TTC549 (cell line): ENCODE measurements around the gene SPATA24.
"Not testable (repeated sequence)": the region's sequence is repeated elsewhere in the genome, so short reads cannot be mapped to it uniquely, and the experiment has no call there.

Experiments used
- FAIRE-seq: peaks from 2 replicates; lab custom pipeline; 2012; peaks lifted over from hg19 to GRCh38; lab: Jason Lieb, UNC

SPATA24 gene

DNA sequence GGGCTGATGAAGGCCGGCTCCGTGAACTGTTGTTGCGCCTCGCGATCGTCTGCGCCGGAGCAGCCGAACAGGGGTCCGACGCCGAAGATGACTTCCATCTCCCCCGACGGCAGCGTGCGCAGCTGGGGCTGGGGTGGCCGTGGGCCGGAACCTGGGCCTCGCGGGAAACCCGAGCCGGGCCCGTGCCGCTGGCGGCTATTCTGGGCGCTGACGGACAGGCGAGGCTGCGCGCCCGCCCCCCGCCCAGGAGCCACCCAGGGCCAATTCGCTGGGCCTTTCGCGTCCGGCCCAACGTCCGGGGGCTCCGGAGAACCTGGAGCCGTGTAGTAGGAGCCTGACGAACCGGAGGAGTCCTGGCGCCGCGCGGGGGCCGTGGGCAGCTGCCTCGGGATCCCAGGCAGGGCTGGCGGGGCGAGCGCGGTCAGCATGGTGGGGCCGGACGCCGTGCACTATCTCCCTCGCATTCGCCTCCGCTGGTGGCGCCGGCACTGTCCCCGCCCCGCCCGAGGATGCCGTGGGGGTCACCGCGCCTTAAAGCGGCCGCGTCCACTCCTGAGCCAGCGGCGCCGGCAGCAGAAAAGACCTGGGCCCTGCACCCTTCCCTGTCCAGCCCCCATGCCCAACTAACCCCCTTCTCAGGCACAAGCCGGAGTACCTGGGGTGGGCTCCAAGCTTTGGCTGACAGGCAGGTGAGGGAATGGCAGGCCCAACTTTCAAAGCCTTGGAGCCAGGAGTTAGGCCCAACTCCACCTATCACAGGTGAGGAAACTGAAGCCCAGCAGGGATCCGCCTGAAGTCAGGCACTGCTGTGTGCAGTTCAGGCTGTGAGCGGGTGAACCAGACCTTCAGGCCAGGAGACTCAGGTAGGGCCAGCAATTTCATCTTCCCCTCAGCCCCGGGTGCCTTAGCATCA lies 9.0 kb downstream of the SPATA24 start, which contains the start of gene PROB1:
TSS of gene PROB1 (minus strand) at position 451 of the 913 bp plus-strand sequence. CDS start at position 428, 23 bp downstream.
- no peak for FAIRE-seq

DNA sequence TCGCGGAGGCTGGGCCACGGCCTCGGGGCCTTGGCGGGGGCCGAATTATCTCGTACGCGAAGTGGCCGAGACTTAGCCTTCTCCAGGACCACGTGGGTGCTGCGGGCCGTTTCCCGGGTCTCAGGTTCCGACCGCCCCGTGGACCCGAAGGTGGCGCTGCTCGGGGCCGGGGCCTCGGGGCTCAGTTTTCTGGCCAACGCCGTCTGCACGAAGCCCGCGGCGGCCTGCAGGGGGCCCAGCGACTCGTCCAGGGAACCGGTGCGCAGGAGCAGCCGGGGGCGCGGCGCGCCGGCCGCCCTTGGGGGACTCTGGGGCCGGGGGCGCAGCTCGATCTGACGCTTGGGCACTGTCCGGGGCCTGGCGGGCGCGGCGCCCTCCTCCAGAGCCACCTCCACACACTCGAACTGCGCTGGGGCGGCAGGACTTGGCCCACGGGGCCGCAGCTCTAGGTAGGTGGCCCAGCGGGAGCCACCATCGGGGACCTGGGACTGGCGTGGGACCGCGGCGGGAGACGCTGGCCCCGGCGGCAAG lies 9.7 kb downstream of the SPATA24 start:
- FAIRE-seq = no peak

DNA sequence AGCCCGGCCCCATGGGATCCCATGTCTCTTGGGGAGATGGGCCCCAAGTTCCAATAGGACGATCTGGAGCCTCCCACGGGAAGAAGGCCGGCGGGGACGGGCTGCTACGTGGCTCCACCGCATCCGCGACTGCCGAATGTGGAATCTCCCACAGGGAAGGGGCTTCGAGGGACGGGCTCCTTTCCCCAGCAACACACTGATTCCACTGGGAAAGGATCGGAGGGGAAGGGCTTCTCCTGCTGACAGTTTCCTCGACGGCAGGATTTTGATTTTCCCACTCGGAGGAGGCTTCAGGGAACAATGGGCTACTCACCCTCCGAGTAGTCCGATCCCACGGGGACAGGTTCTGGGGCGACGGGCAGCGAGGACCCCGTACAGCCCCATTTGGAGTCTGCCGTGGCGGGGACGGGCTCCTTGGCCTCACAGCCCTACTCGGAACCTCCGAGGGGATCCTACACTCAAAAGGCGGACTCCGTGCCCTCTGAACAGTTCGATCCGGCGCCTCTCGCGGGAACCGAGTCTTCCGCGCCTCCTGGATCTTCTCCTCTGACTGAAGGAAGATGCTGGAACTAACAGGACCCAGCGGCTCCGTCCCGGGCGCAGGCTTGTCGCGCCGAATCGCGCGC lies 10.3 kb downstream of the SPATA24 start:
- FAIRE-seq = no peak

DNA sequence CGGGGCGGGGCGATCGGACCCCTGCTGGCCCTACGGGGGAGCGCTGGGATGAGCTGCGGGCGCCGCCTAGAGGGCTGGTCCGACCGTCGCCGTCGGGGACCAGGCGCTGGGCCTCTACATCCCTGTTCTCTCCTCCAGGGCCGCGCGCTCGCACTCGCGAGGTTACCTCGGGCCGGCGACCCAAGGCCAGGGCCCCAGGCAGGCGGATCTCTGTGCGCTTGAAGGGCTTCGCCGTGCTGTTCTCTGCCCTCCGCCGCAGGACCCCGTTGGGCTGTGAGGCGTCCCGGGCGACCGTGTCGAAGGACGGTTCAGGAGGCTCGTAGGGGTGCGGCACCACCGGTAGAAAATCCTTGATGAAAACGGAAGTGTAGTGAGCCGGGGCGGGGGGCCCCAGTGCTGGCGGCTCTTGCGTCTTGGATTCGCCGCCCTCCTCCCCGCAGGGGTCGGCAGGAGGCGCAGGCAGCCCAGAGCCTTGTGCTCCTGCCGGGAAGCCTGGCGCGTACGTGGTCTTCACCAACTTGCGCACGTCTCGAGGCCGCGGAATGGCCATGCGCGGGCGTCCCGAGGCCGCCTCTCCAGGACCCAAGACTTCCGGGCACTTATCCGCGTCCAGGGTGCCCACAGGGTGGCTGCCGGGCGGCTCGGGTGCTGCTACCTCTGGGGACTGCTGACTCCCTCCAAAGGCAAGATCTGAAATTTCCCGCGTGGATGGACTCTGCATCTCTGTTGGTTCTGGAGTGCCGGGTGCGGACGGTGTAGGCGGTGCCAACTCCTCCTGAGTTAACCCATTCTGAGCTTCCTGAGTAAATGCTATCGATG lies 11.0 kb downstream of the SPATA24 start:
- FAIRE-seq = no peak

DNA sequence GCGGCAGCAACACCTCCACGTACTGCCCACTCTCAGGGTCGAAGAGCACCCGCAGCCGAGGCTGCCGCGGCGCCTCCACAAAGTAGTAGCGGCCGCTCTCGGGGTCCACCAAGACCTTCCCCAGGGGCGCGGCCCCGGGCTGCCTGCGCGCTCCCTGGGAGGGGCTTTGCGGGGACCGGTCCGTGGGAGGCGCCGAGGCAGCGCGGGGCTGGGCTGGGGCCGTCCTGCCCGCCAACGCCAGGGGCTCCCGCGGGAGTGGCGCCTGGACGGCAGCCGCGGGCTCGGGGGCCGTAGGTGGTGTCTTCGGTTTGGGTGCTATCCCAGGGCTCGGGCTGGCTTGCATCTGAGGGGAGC lies 11.6 kb downstream of the SPATA24 start:
- no peak for FAIRE-seq

DNA sequence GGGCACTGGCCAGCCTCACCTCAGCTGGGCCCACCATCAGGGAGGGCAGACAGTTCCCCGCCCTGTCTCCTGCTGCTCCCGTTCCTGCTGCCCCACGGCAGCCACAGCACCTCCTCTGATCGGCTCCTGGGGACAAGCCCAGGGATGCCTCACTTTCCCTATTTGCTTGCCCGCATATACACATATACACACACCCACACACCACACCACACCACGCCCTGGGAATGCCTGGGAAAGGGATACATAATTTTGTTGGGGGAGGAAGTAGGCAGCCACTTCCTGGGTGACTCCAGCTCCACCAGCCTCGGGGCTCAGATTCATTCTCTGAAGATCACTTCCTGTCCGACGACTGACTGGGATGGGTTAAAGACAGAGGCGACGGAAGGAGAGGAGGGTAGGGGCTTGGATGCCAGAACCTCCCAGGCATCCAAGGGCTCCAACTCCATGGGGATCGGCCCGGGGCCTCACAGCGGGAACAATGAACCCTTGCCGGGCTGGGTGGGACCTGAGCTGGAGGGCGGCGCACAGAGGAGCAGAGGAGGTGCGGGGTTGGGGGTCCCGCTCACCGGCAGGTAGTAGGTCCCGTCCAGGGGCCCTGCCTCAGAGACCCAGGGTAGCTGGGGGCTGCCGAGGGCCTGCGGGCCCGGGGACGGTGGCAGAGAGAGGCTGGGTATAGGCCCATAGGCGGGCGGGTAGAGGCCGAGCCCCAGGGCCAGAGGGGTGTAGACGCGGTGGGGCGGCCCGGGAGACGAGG lies 12.1 kb downstream of the SPATA24 start:
- FAIRE-seq = no peak

DNA sequence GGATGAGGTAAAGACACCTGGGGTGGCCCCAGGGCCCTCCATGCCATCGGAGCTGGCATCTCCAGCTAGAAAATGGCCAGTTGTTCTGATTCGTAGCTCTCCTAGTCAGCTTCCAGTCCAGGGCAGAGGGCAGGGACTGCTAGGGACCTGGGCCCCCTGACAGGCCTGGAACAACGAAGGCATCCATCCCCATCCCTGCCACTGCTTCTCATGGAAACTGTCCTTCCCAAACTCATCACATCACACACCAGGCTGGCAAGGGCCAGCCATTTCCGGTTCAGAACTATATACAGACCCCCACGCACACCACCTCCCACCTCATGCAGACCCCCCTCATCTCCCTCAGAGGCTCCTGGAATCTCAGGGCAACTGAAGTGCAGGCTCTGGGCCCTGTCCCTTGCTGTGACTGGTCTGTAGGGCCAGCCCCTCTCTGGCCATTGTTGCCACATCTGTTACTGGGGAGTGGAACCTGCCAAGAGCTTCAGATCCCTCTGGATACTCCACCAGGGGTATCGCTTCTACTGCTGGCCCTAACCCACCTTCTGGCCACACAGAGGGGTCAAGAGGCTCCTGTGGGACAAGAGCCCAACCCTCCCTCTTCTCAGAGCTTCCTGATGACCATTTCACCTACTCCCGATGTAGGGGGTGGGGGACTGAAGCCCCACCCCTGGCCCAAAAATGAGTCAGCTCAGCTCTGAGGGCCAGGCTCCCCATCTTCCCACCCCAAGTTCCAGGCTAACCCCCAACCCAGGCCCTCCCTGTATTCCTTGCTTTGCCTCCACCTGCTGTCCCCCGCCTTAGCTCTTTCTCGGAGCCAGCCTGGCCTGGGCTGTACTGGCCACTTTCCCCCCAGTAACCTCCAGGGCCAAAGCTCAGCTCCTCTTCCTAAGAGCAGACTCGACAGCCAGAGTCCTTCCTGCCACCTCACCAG lies 13.0 kb downstream of the SPATA24 start:
- FAIRE-seq = no peak

DNA sequence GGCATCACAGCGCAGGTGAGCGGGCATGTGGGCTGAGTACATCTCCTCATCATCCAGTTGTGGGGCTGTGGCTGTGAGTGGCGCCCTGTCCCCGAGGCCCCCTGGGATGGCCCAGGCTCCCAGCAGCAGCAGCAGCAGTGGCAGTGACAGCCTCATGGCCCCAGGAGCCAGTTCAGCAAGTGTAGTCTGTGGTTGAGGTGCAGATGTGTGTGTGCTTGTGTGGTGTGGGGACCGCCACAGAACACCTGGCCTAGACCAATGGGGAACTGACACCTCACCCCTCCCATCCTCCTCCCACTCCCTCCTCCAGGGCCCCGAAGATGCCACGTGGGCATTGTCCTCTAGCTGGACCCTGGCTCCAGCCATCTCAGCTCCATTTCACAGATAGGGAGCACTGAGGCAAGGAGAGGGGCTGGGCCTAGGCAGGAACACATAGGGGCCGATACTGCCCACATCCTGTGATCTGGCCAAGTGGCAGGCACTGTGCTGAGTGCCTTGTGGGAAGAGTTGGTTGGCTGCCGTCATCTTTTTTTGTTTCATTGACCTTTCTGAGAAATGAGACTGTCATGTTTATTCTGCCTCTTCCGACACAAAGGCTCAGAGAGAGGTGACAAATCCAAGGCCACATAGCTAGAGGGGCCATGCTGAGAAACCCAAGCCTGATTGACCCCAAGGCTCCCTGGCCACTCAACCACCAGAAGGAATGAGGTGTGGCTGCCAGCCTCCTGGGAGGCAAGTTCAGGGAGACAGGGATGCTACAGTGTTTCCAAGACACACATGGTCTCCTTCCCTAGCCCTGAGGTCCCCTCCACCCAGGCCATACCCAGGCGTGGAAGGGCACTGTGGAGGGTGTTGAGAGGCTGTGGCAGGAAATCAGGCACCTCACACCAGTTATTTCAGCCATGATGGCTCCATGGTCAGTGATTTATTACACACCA lies 13.9 kb downstream of the SPATA24 start, which contains the start of gene MZB1:
TSS of gene MZB1 (minus strand) at position 213 of the 938 bp plus-strand sequence. CDS start at position 156, 57 bp downstream.
- no peak for FAIRE-seq

DNA sequence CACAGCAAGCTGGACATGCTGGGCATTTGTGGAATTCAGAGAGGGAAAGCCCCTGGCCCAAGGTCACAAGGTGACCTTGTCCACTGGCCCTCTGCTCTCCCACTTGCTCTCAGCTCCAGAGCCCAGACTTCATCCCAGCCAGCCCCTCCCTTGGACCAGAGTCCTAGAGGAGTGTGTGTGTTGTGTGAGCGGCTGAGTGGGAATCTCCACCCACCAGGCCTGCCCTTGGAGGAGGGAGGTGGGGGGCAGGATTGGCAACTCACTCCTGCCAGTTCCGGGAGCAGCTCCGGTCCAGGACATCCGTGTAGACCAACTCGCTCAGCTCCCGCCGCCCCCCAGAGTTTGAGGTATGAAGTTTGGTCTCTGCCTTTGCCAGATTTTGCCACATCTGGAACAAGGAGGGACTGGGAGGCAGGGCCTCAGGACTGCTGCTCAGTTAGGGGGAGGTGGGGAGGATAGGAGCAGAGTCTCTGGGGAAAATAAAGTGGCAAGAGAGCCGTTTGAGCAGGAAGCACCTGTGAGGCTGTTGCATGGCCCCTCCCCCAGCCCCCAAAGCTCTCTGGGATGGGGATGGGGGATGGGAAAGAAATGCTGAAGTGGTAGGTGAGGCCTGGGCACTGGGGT lies 15.6 kb downstream of the SPATA24 start:
- no peak for FAIRE-seq

DNA sequence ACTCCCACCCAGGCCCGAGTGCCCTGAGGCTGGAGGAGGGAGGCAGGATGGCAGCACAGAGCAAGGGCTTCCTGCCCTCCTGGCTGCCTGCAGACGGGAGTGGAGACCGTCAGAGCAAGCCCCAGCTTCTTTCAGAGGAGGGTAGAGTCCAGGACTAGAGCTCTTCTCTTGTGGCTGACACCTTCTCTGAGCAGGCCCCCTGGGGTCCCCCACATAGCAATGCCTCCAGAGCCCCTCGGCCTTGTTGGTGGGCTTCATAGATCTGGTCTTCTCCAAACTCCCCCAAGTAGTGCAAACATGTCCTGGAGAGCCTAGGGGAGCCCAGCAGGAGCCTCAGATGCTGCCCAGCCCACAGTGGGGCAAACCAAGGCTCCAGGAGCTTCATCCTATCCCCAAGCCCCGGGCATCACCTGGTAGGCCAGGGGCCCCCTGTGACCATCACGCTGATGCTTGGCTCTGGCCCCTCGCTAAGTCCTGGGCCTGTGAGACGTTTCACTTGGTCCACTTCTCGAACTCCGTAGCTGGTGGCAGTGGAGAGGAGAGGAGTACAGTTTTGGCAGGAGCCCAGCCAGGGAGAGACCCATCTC lies 16.2 kb downstream of the SPATA24 start:
- no peak for FAIRE-seq

DNA sequence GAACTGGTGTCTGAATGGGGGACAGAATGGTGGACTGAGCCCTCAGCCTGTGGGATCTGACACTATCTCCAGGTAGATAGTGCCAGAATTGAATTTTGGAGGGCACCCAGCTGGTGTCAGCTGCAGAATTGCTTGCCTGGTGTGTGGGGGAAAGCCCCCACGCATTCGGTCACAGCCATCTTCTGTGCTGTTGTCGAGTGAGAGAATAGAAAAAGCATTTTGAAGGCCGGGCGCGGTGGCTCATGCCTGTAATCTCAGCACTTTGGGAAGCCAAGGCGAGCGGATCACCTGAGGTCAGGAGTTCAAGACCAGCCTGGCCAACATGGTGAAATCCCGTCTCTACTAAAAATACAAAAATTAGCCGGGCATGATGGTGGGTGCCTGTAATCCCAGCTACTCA lies 16.9 kb downstream of the SPATA24 start:
- not testable (repeated sequence) for FAIRE-seq

DNA sequence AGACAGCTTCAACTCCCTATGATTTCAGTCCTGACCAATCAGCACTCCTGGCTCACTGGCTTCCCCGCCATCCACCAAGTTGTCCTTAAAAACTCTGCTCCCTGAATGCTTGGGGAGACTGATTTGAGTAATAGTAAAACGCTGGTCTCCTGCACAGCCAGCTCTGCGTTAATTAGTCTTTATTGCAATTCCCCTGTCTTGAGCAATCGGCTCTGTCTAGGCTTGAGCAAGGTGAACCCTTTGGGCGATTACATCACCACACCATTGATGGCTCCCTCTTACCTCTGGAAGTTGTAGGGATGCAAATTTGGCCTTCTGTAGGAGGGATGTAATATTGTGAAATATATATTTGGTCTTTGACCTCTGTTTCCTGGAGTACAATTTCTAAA lies 17.8 kb downstream of the SPATA24 start:
- FAIRE-seq = no peak

DNA sequence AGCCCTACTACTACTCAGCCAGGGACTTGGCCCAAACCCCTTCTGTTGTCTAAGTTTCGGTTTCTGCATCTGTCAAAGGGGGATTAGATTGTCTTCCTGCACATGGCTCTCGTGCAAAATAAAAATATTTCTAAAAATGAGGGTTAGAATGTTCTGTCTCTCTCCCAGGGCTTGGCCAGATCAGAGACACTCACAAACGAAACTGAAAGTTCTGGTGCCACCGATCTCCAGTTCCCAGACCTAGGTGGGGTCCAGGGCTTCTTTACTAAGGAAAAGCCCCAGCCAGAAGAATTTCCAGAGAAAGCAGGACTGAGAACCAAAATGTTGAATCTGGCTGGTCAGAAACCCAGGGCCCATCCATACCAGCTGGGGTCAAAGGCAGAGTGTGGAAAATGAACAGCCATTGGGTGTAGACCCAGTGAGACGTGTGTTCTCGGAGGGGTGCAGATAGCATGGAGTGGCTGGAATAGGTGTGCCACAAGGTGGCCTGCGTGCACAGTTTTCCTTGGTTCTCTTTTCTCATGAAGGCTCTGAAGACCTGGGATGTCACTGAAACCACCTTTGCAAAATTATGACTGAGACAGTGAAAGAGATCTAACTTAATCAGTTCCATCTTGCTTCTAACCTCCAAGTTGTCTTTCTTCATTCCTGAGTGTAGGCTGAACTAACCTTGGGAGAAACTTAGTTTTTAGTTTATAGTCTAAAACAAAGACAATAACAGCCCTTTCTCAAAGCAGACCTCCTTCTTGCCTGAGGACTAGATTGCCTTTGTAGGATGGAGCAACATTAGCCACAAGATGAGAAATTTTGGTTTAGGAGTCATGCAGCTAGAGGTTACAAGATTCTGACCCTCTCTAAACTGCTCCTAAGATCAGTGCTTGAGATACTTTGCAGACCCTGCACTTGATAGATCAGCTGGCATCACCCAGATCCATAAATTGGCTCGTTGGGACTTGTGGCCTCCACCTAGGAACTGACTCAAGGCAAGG lies 18.5 kb downstream of the SPATA24 start:
- FAIRE-seq = no peak

DNA sequence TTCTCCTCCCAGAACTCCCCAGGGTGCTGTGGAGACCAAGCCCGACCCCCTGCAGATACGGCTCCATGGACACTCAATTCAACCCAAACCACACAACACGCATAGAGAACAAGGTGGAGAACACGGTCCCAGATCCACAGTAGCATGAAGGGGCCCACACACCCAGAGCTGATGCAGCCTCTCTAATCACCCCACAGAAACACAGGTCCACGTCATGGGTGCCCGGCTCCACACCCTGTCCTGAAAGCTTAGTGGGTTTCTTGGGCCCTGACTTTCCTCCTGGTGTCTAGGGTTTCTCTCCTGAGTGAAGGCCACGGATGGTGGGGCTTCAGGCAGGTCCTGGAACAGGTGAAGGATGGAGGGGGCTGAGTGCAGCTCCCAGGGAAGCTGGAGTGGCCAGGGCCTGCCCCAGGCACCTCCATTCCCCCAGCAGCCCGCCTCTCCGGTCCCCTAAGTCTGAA lies 19.3 kb downstream of the SPATA24 start:
- no peak for FAIRE-seq

DNA sequence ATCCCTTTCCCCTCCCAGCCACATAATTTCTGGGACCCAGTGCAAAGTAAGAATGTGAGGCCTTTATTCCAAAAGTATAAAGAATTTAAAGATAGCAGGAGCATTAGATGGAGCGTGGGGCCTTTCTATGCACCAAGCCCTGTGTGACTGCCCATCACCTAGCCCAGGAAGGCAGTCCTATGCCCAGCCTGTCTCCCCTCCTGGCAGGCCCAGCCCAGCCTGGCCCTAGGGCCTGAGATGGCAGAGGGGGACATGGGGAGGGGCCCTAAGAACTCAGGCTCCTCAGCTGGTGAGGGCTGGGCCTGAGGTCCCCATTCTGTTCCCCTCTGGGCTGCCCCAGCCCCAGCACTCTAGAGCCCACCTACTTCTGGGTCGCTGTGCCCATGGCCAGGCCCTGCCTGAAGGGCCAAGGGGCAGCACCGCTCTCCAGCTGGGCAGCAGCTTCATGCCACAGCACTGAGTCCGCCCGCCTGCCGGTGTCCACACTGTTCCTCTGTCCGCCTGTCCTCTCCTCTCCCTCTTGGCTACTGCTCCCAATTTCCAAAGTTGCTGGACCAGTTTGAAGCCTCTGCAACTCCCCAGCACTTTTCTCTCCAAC lies 19.8 kb downstream of the SPATA24 start:
- no peak for FAIRE-seq

DNA sequence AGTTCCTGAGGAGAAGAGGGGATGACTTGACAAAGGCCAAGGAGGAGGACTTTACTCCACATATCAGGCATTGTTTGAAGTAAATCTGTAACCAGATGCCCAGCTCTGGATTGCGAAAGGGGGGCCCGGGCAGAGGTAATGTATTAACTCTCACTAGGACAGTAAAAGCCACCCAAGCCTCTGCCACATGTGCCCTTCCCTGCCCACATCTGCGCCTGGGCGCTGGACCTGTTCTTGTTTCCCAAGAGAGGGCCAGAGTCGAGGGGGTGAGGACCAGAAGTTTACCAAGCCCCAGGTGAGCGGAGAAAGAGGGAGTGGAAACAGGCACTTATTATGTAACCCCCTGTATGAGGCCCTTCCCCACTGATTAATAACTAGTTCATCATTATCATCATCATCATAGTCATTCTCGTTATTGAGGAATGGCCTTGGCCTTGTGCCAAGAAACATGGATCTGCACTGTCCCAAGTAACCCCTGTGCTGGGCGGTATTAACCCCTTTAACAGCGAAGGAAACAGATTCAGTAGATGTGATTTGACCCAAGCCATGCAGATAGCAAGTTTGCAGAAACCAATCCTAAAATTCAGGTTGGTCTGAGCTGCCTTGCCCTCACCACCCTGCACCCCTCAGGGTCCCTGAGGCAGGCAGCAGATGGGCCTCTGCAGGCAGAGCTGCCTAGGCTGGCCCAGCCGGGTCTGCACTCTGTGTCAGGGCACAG lies 20.5 kb downstream of the SPATA24 start, which contains the start of gene SLC23A1:
TSS of gene SLC23A1 (minus strand) at position 23 of the 718 bp plus-strand sequence. CDS start 44 bp downstream, outside the sequence.
- no peak for FAIRE-seq
